Psoas muscle (tissue), 8 donors: ENCODE measurements around the gene DUSP19. TPM values are rescaled to one million over a fixed set of nuclear protein-coding genes. Genes with fewer than 3 reads are reported as not detected.

Experiments
- ATAC-seq, 4 donors: fragments of 200-7000 bp; cut with Tn5 transposase; one replicate each; pipeline ENCODE4 v1.9.1; 2020; ENCODE audit warnings: moderate library complexity in 3 of 4, mild to moderate bottlenecking in 2 of 4
- DNase-seq, 2 donors: peaks; one replicate each; pipeline ENCODE4 v3.0.0-alpha.2; 2020
- H3K27ac ChIP-seq: fragments of 200-600 bp; one replicate; pipeline ENCODE4 v1.8.0; 2022
- H3K27me3 ChIP-seq, 3 donors: fragments of 200-600 bp in 1 of 3; one replicate each; pipeline versions ENCODE4 v1.6.1 to v1.8.0; 2013 to 2022; ENCODE audit warnings: low read length in 2 of 3, mild to moderate bottlenecking in 2 of 3, moderate library complexity in 1 of 3; ENCODE audit not compliant: insufficient read depth in 3 of 3
- H3K36me3 ChIP-seq, 2 donors: fragments of 200-600 bp in 1 of 2; one replicate each; pipeline versions ENCODE4 v1.6.1 to v1.8.0; 2013 to 2022; ENCODE audit warnings: low read depth in 1 of 2, mild to moderate bottlenecking in 1 of 2, moderate library complexity in 1 of 2; ENCODE audit not compliant: insufficient read depth in 1 of 2
- H3K4me1 ChIP-seq: fragments of 200-600 bp; one replicate; pipeline ENCODE4 v1.8.0; 2022
- H3K4me3 ChIP-seq: fragments of 200-600 bp; one replicate; pipeline ENCODE4 v1.8.0; 2022; ENCODE audit warnings: mild to moderate bottlenecking
- H3K9me3 ChIP-seq: fragments of 200-600 bp; one replicate; pipeline ENCODE4 v1.8.0; 2022
- WGBS, 3 donors: extraction: QIAGEN DNeasy Blood & Tissue Kit; methylation state at CpG; one replicate each; pipeline versions ENCODE4 v1.1.6 to v1.1.7; 2013; 5-methylcytosine and 5-hydroxymethylcytosine counted together
- intact Hi-C, 2 donors: fragments of 100-400 bp; cut with DNase I; formaldehyde crosslinking; loops; one replicate each; pipeline versions ENCODE4 v1.11.0 to v1.14.2; 2022
- polyA plus RNA-seq, 3 donors: library from polyadenylated mRNA; stranded (reverse); fragments of 200-250 nt; gene quantifications; one replicate each; pipeline ENCODE4 v1.2.3, GENCODE V29; 2013
- total RNA-seq, 4 donors: library from RNA; stranded (reverse); fragmentation: NEBNext Ultra II Directional in 2 of 4; extraction: Animal tissue kit (Norgen Biotek cat#: 25700) in 2 of 4; gene quantifications; one replicate each; pipeline versions ENCODE4 v1.2.1 to v1.2.4, GENCODE V29; 2021 to 2023
- TF ChIP-seq, protein P1 (sequence below): fragments of 200-600 bp; IDR thresholded peaks from one replicate; pipeline ENCODE4 v1.8.0; 2022; ENCODE audit warnings: antibody characterized with exemption
- donor health status: healthy with polysubstance abuse.
- donor health status: DM: no; HTN: no; CAD: no; lungs with moderate emphysema.
- donor health status: Bipolar disorder and iron deficiency.
- donor health status: healthy.
- donor health status: DM: yes; HTN: yes; CAD: no.
- donor health status: DM: no; HTN: no; CAD: no.
- donor health status: DM: no; HTN: no; CAD: no.
- donor health status: DM: yes; HTN: yes; CAD: no.

Gene DUSP19
- total and polyA plus RNA-seq, 7 donors = 0.65 to 3.9 (median 2.2) TPM

DNA sequence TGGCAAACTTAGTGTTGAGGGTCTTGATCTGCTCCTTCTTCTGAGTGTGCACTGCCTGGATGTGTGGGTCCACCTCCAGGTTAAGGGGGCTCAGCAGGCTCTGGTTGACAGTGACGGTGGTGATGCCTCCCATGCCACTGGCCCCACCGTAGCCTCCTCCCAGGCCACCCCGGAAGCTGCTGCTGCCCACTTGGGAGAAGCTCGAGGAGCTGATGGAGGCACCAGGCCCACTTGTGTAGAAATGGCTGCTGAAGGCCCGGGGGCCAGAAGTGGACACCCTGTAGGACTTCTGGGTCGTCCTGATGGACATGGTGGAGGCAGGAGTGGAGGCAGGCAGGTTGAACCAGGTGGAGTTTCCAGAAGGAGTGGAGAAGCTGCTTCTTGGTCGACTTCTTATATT, 6.4 kb upstream of the DUSP19 start:
- Histone ChIP-seq H3K4me3 (no peak overlapping the region), H3K36me3 (no peaks in the 10 kb centered on the region), H3K9me3 (no peaks in the 10 kb centered on the region), H3K27me3 (no peaks in the 10 kb centered on the region), H3K4me1 (no peaks in the 10 kb centered on the region), H3K27ac (no peak overlapping the region)
- TF ChIP-seq, protein P1, sequence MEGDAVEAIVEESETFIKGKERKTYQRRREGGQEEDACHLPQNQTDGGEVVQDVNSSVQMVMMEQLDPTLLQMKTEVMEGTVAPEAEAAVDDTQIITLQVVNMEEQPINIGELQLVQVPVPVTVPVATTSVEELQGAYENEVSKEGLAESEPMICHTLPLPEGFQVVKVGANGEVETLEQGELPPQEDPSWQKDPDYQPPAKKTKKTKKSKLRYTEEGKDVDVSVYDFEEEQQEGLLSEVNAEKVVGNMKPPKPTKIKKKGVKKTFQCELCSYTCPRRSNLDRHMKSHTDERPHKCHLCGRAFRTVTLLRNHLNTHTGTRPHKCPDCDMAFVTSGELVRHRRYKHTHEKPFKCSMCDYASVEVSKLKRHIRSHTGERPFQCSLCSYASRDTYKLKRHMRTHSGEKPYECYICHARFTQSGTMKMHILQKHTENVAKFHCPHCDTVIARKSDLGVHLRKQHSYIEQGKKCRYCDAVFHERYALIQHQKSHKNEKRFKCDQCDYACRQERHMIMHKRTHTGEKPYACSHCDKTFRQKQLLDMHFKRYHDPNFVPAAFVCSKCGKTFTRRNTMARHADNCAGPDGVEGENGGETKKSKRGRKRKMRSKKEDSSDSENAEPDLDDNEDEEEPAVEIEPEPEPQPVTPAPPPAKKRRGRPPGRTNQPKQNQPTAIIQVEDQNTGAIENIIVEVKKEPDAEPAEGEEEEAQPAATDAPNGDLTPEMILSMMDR = no peak
- intact Hi-C loops = no loop called here
- WGBS, 3 donors = 83 to 94% (median 92%) methylated on average over 7 of the region's 7 CpGs
- no peak for ATAC-seq
- DNase-seq = no peak

DNA sequence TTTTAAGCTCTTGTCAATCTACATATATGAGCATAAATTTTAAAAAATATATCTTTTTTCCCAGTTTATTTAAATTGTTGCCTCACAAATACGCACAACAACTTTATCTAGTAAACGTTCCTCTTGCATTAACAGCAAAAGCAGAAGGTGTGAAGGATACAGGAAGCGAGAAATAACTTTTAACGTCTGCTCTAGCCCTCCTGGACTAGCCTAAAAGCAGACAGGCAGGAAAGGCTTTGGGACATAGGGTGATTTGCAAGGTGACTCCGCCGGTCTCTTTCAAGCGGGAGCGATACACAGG, 434 bp upstream of the DUSP19 start:
- Histone ChIP-seq H3K4me1 (peaks cover 7% of the 10 kb centered on the region), H3K27me3 (no peaks in the 10 kb centered on the region), H3K36me3 (no peaks in the 10 kb centered on the region), H3K9me3 (no peaks in the 10 kb centered on the region), H3K27ac (peak overlapping the region; percentile 80), H3K4me3 (peak overlapping the region; percentile 70)
- intact Hi-C loops = loop anchor here in 1 of 2 donors (5.0 kb wide), 1 partner anchor 41 kb away; the partner anchor contains the start of gene NCKAP1
- 3 to 8% (median 5%) methylated on average over 8 of the region's 8 CpGs for WGBS, 3 donors
- DNase-seq = peak in 1 of 2 donors; percentile 63
- TF ChIP-seq, protein P1 = no peak
- ATAC-seq = no peak

DNA sequence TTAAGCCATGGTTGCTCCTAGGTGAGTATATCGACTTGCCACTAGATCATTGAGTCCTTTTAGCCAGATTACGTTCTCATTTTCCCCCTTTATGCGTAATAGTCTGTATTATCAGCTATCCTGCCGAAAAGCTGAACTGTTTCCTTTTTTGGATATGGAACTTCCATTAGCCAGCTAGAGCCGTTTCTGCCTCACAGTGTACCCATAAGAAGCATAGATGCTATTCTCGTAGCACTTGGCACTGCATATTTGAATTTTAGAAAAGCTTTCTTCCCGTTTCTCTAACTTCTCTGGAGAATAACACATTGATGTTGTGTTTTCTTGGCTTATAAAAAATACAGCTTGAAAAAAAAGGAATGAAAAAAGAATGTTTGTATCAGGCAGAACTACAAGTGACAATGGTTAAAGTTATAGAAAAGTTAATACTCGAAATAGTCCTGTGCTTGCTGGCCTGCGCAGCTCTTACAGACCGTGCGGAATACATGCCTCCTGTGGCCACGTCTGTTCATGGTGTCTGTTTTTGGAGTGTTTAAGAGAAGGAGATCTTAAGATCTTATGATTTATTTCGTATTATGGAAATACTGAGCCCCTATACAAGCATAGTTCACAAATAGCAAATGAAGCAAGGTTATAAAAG, 710 bp downstream of the DUSP19 start:
- DNase-seq (no peak), ATAC-seq (peak; percentile 47 to 71 (median 53))
- Histone ChIP-seq H3K36me3 (no peaks in the 10 kb centered on the region), H3K9me3 (no peaks in the 10 kb centered on the region), H3K4me3 (peak overlapping the region; percentile 70), H3K27me3 (no peaks in the 10 kb centered on the region), H3K4me1 (peaks cover 7% of the 10 kb centered on the region), H3K27ac (peak overlapping the region; percentile 80)
- 11 to 15% (median 11%) methylated on average over 13 of the region's 13 CpGs for WGBS, 3 donors
- intact Hi-C loops = loop anchor here in 1 of 2 donors (5.0 kb wide), 1 partner anchor 42 kb away; the partner anchor contains the start of gene NCKAP1
- TF ChIP-seq, protein P1 = no peak

DNA sequence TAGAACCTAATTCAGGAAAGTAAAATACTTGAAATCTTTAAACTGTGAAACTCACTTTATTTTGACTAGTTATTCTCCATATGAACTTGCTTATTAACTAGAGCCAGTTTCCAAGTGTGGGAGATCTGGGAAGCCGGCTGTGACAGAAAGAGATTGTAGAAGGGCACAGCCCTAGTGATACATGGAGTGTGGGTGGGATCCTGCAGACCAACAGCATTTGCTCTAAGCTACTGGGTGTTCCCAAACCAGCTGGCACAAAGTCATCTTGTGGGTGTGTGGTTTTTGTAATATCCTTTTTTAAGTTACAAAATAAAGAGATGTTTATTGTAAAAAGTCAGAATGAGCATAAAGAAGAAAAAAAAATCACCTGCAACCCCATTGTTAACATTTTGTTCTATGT, 3.4 kb downstream of the DUSP19 start:
- no peaks in the 10 kb centered on the region for H3K27me3 ChIP-seq
- WGBS, 3 donors = 36 to 44% (median 39%) methylated on average over 1 of the region's 1 CpG
- no peak for DNase-seq

More for the DNA sequence above, 3.4 kb downstream of the DUSP19 start:
- H3K4me1 ChIP-seq = peaks cover 7% of the 10 kb centered on the region
- no peak overlapping the region for H3K27ac ChIP-seq
- no peak overlapping the region for H3K4me3 ChIP-seq
- no peaks in the 10 kb centered on the region for H3K9me3 ChIP-seq
- TF ChIP-seq, protein P1 = no peak
- H3K36me3 ChIP-seq = no peaks in the 10 kb centered on the region
- intact Hi-C loops = loop anchor here (5.0 kb wide), 2 partner anchors 35 to 40 kb away; partner anchors contain the start of gene NUP35 (in 1 of the 2)
- no peak for ATAC-seq
